SK-N-SH (cell line): Measurements from ENCODE around the gene NBL1. TPM values are rescaled to one million over a fixed set of nuclear protein-coding genes. Genes with fewer than 3 reads are reported as not detected.
A peak's percentile ranks its signal among the peaks of the same experiment; 100 is the strongest.

Experiments used
- CTCF ChIA-PET: fragments of 300-600, 350-600 bp; formaldehyde crosslinking; extraction: SDS; loops from one replicate; lab custom pipeline; 2021; lab: Yijun Ruan, JAX
- POLR2A ChIA-PET: fragments of 350-600 bp; sonication (Branson Sonifier 250); formaldehyde crosslinking; extraction: SDS; loops from one replicate; lab custom pipeline; 2020; ENCODE audit warnings: antibody characterized with exemption, inconsistent platforms; lab: Yijun Ruan, JAX
- DNase-seq: peaks from one replicate; pipeline ENCODE4 v3.0.0; 2012
- H2AFZ ChIP-seq: fragments of 200-600 bp; sonication (generic); 2 replicates; pipeline ENCODE4 v1.8.1; 2016; ENCODE audit warnings: antibody characterized with exemption, mild to moderate bottlenecking, low read depth
- H3F3A ChIP-seq: fragments of 200-600 bp; sonication (generic); replicated peaks from 2 replicates; pipeline ENCODE3; 2016; ENCODE audit warnings: antibody characterized with exemption, mild to moderate bottlenecking; ENCODE audit not compliant: insufficient read depth
- H3K27ac ChIP-seq, 2 experiments: fragments of 200-500 bp in 1 of 2; fragments of 200-600 bp in 1 of 2; sonication (Bioruptor generic) in 1 of 2; sonication (generic), shearing (Covaris generic) in 1 of 2; 2 replicates each; pipeline versions ENCODE4 v1.5.1 to v1.6.1; 2014 to 2016; ENCODE audit warnings: low read depth in 2 of 2, inconsistent platforms in 1 of 2, low read length in 1 of 2, mild to moderate bottlenecking in 1 of 2, mixed read lengths in 1 of 2
- H3K27me3 ChIP-seq: fragments of 200-600 bp; sonication (generic), shearing (Covaris generic); 2 replicates; pipeline ENCODE4 v1.6.1; 2016; ENCODE audit warnings: mixed run types; ENCODE audit not compliant: insufficient read depth
- H3K36me3 ChIP-seq, 2 experiments: fragments of 200-500 bp in 1 of 2; fragments of 200-600 bp in 1 of 2; sonication (Bioruptor generic) in 1 of 2; sonication (generic) in 1 of 2; replicated peaks in 1 of 2; 2 replicates each; pipeline versions ENCODE3 to v1.5.1; 2014 to 2016; ENCODE audit warnings: low read length in 1 of 2, mild to moderate bottlenecking in 1 of 2; ENCODE audit not compliant: insufficient read depth in 2 of 2, control insufficient read depth in 1 of 2
- H3K4me1 ChIP-seq, 2 experiments: fragments of 200-500 bp in 1 of 2; fragments of 200-600 bp in 1 of 2; sonication (Bioruptor generic) in 1 of 2; sonication (generic), shearing (Covaris generic) in 1 of 2; 2 replicates each; pipeline versions ENCODE4 v1.5.1 to v1.6.1; 2014 to 2016; ENCODE audit warnings: low read depth in 1 of 2, low read length in 1 of 2, mixed run types in 1 of 2; ENCODE audit not compliant: insufficient read depth in 2 of 2, control insufficient read depth in 1 of 2
- H3K4me2 ChIP-seq: fragments of 200-600 bp; sonication (generic), shearing (Covaris generic); 2 replicates; pipeline ENCODE4 v1.6.1; 2017; ENCODE audit warnings: mixed run types
- H3K4me3 ChIP-seq, 2 experiments: fragments of 200-500 bp in 1 of 2; fragments of 200-600 bp in 1 of 2; sonication (Bioruptor generic) in 1 of 2; sonication (generic), shearing (Covaris generic) in 1 of 2; 2 replicates each; pipeline versions ENCODE4 v1.5.1 to v1.8.1; 2014 to 2016; ENCODE audit warnings: low read depth in 2 of 2, inconsistent platforms in 1 of 2, low read length in 1 of 2, mild to moderate bottlenecking in 1 of 2, mixed read lengths in 1 of 2, moderate library complexity in 1 of 2
- H3K79me2 ChIP-seq: fragments of 200-600 bp; sonication (generic); 2 replicates; pipeline ENCODE4 v1.8.1; 2017; ENCODE audit warnings: mild to moderate bottlenecking; ENCODE audit not compliant: insufficient read depth
- H3K9ac ChIP-seq: fragments of 200-600 bp; sonication (generic); 2 replicates; pipeline ENCODE4 v1.6.1; 2017; ENCODE audit warnings: mixed run types
- H3K9me2 ChIP-seq: fragments of 200-600 bp; sonication (generic); 2 replicates; pipeline ENCODE4 v1.6.1; 2017; ENCODE audit warnings: mixed run types
- H3K9me3 ChIP-seq: fragments of 200-600 bp; sonication (generic); 2 replicates; pipeline ENCODE4 v1.6.1; 2017; ENCODE audit warnings: mixed run types, mild to moderate bottlenecking, moderate library complexity
- H4K20me1 ChIP-seq: fragments of 200-600 bp; sonication (generic); 2 replicates; pipeline ENCODE4 v1.6.1; 2017; ENCODE audit warnings: mild to moderate bottlenecking, mixed run types; ENCODE audit not compliant: insufficient read depth
- CHD2 ChIP-seq: fragments of 150-350 bp; IDR thresholded peaks from 2 replicates; pipeline ENCODE4 v1.6.1; 2018; ENCODE audit warnings: low read length; ENCODE audit not compliant: partially characterized antibody
- CTCF ChIP-seq: fragments of 200-600 bp; sonication (generic); IDR thresholded peaks from 2 replicates; pipeline ENCODE4 v1.6.1; 2017; ENCODE audit warnings: antibody characterized with exemption, mild to moderate bottlenecking, moderate library complexity
- ELF1 ChIP-seq: IDR thresholded peaks from 2 replicates; pipeline ENCODE4 v1.4.0; 2012
- EP300 ChIP-seq, 2 experiments: IDR thresholded peaks; 2 replicates each; pipeline versions ENCODE4 v1.4.0 to v1.6.1; 2012; ENCODE audit warnings: borderline replicate concordance in 1 of 2, low read depth in 1 of 2, low read length in 1 of 2
- EZH2phosphoT487 ChIP-seq: fragments of 200-600 bp; sonication (generic); IDR thresholded peaks from 2 replicates; pipeline ENCODE4 v1.6.1; 2017; ENCODE audit warnings: low read depth, mixed run types, mild to moderate bottlenecking, antibody characterized with exemption, moderate library complexity, borderline replicate concordance
- FOSL2 ChIP-seq: IDR thresholded peaks from 2 replicates; pipeline ENCODE4 v1.4.0; 2012; ENCODE audit warnings: low read depth, mild to moderate bottlenecking, moderate library complexity, borderline replicate concordance
- FOXJ3 ChIP-seq: sonication (generic); formaldehyde crosslinking; IDR thresholded peaks from 2 replicates; pipeline ENCODE4 v1.5.1; 2020; ENCODE audit warnings: mild to moderate bottlenecking, missing genetic modification reagents
- GABPA ChIP-seq: IDR thresholded peaks from 2 replicates; pipeline ENCODE4 v1.4.0; 2012; ENCODE audit warnings: low read depth, mild to moderate bottlenecking
- IRF3 ChIP-seq: fragments of 150-350 bp; IDR thresholded peaks from 2 replicates; pipeline ENCODE4 v1.6.1; 2016; ENCODE audit warnings: mild to moderate bottlenecking, low read depth, low read length
- MXI1 ChIP-seq: IDR thresholded peaks from 2 replicates; pipeline ENCODE4 v1.6.1; 2012; ENCODE audit warnings: mild to moderate bottlenecking, low read depth, low read length, improper control_type of control experiment
- NRF1 ChIP-seq: IDR thresholded peaks from 2 replicates; pipeline ENCODE4 v1.6.1; 2012; ENCODE audit warnings: low read depth, mild to moderate bottlenecking, low read length
- POLR2AphosphoS5 ChIP-seq: IDR thresholded peaks from 2 replicates; pipeline ENCODE4 v1.6.1; 2012; ENCODE audit warnings: low read depth, low read length
- RCOR1 ChIP-seq: fragments of 150-350 bp; IDR thresholded peaks from 2 replicates; pipeline ENCODE4 v1.6.1; 2017; ENCODE audit warnings: antibody characterized with exemption, low read length
- RFX5 ChIP-seq: IDR thresholded peaks from 2 replicates; pipeline ENCODE4 v1.6.1; 2012; ENCODE audit warnings: mild to moderate bottlenecking, improper control_type of control experiment, low read length
- RXRA ChIP-seq: IDR thresholded peaks from 2 replicates; pipeline ENCODE4 v1.4.0; 2012; ENCODE audit warnings: low read depth, mild to moderate bottlenecking, borderline replicate concordance
- SMC3 ChIP-seq: IDR thresholded peaks from 2 replicates; pipeline ENCODE4 v1.6.1; 2012; ENCODE audit warnings: low read depth, low read length, improper control_type of control experiment
- USF1 ChIP-seq: IDR thresholded peaks from 2 replicates; pipeline ENCODE4 v1.4.0; 2012; ENCODE audit warnings: low read depth, borderline replicate concordance
- WGBS: methylation state at CpG from one replicate; pipeline ENCODE4 v1.1.6; 2017; ENCODE audit warnings: low lambda C conversion rate; 5-methylcytosine and 5-hydroxymethylcytosine counted together
- polyA plus RNA-seq, 3 experiments: library from polyadenylated mRNA; depleted of rRNA; stranded (reverse); fragments of >200 nt; gene quantifications; 2 replicates each; pipeline ENCODE4 v1.2.3, GENCODE V29; 2012

The NBL1 gene
- polyA plus RNA-seq, 1 of the 3 experiments (the other 2 are of a cell fraction), result 36.1 TPM

GRCh38 chr1:19639999-19640362 lies 4.1 kb upstream of the NBL1 start:
- H3F3A ChIP-seq, result no peaks in the 10 kb centered on the region
- H3K4me2 ChIP-seq, result no peak overlapping the region
- H3K79me2 ChIP-seq, result no peaks in the 10 kb centered on the region
- H3K9ac ChIP-seq, result no peak overlapping the region
- WGBS, result 89% methylated on average over 3 of the region's 3 CpGs
- H3K36me3 ChIP-seq, result no peaks in the 10 kb centered on the region
- no peak for TF ChIP-seq FOSL2
- no peak for TF ChIP-seq ELF1
- TF ChIP-seq GABPA, result no peak
- TF ChIP-seq POLR2AphosphoS5, result no peak
- no peak for TF ChIP-seq CHD2
- TF ChIP-seq USF1, result no peak
- TF ChIP-seq IRF3, result no peak
- TF ChIP-seq FOXJ3, result no peak
- TF ChIP-seq NRF1, result no peak
- no peak for TF ChIP-seq MXI1
- TF ChIP-seq EZH2phosphoT487, result no peak
- no peak for TF ChIP-seq RFX5
- TF ChIP-seq EP300 (IDR thresholded peaks at IDR 0.05; ENCODE audit: borderline replicate concordance in 1 of 2, low read depth in 1 of 2, low read length in 1 of 2), result no peak
- no peak for TF ChIP-seq CTCF
- no peak for TF ChIP-seq RXRA
- no peak for TF ChIP-seq RCOR1
- TF ChIP-seq SMC3, result no peak
- ChIA-PET CTCF (interaction anchor here (0.8 to 3.1 kb wide), 5 partner anchors 11 to 234 kb away, joined by 3 to 19 read pairs (median 5); a partner anchor contains a TSS), POLR2A (no interaction called here)
- H3K9me3 ChIP-seq, result no peaks in the 10 kb centered on the region
- peak overlapping the region; percentile 23; the same call in 1 of the 2 replicates for H2AFZ ChIP-seq
- H3K4me1 ChIP-seq, result peaks cover 0 to 11% of the 10 kb centered on the region in 2 experiments; a peak in 1 of 4 replicates
- H3K9me2 ChIP-seq, result no peaks in the 10 kb centered on the region
- H4K20me1 ChIP-seq, result no peaks in the 10 kb centered on the region
- no peaks in the 10 kb centered on the region for H3K27me3 ChIP-seq
- no peak for DNase-seq
- no peak overlapping the region for H3K4me3 ChIP-seq
- no peak overlapping the region for H3K27ac ChIP-seq
